HT-29 (cell line): ENCODE data around the gene BOC. TPM values are rescaled to one million over a fixed set of nuclear protein-coding genes. Genes with fewer than 3 reads are reported as not detected.
A peak's percentile ranks its signal among the peaks of the same experiment; 100 is the strongest.

Experiments
- DNase-seq: peaks from one replicate; pipeline ENCODE4 v3.0.0-alpha.2; 2015; ENCODE audit warnings: low spot score
- total RNA-seq: library from RNA; depleted of rRNA; stranded (reverse); fragments of >200 nt; shearing (Covaris generic); gene quantifications from 2 replicates; pipeline ENCODE4 v1.2.3, GENCODE V29; 2014

BOC gene
- total RNA-seq, 1 experiment from 2014 or later = not detected

GRCh38 chr3:113285226-113285625, 73.9 kb downstream of the BOC start:
- DNase-seq = no peak

- DNase-seq = no peak
These were observed 74.4 kb downstream of the BOC start for GRCh38 chr3:113285741-113286140.

- DNase-seq = no peak
These were observed 75.2 kb downstream of the BOC start for GRCh38 chr3:113286524-113286923.

- DNase-seq = no peak
These were observed 75.9 kb downstream of the BOC start for GRCh38 chr3:113287111-113287802.

- DNase-seq = peak; percentile 90
These were observed 76.7 kb downstream of the BOC start for GRCh38 chr3:113287803-113288648.

GRCh38 chr3:113288881-113289280, 77.5 kb downstream of the BOC start:
- DNase-seq = no peak

- DNase-seq = no peak
These were observed 80.2 kb downstream of the BOC start for GRCh38 chr3:113291572-113291971.

GRCh38 chr3:113292933-113293332, 81.6 kb downstream of the BOC start:
- no peak for DNase-seq

GRCh38 chr3:113293348-113293747, 82.0 kb downstream of the BOC start:
- no peak for DNase-seq

- DNase-seq = no peak
These were observed 84.1 kb downstream of the BOC start for GRCh38 chr3:113295463-113295862.

- no peak for DNase-seq
These were observed 85.9 kb downstream of the BOC start for GRCh38 chr3:113297287-113297686.

GRCh38 chr3:113297841-113298240, 86.5 kb downstream of the BOC start:
- DNase-seq = no peak

- no peak for DNase-seq
These were observed 89.2 kb downstream of the BOC start for GRCh38 chr3:113300596-113300995.

GRCh38 chr3:113304102-113304501, 92.7 kb downstream of the BOC start:
- no peak for DNase-seq

GRCh38 chr3:113304856-113305540, 93.6 kb downstream of the BOC start:
- DNase-seq = no peak

GRCh38 chr3:113310960-113311359, 99.6 kb downstream of the BOC start:
- no peak for DNase-seq

- no peak for DNase-seq
These were observed 101.1 kb downstream of the BOC start for GRCh38 chr3:113312416-113312815.

- DNase-seq = no peak
These were observed 103.6 kb downstream of the BOC start for GRCh38 chr3:113314923-113315322.

GRCh38 chr3:113329757-113330156, 118.4 kb downstream of the BOC start:
- DNase-seq = no peak

- no peak for DNase-seq
These were observed 119.4 kb downstream of the BOC start for GRCh38 chr3:113330742-113331141.

- DNase-seq = no peak
These were observed 119.8 kb downstream of the BOC start for GRCh38 chr3:113331187-113331586.
